Amygdala (tissue), 56 donors: Measurements from ENCODE around the gene ZCWPW2.

Source experiments
- DNase-seq, 56 donors: peaks; one replicate each; lab custom pipeline; 2025; lab: John Stamatoyannopoulos, UW

The ZCWPW2 gene

GRCh38 chr3:28564211-28564610, 215.7 kb downstream of the ZCWPW2 start:
- DNase-seq: no peak

GRCh38 chr3:28569357-28569756, 220.8 kb downstream of the ZCWPW2 start:
- no peak for DNase-seq

GRCh38 chr3:28574036-28574435, 225.5 kb downstream of the ZCWPW2 start:
- no peak for DNase-seq

GRCh38 chr3:28575100-28575745, 226.7 kb downstream of the ZCWPW2 start:
- DNase-seq: peak in 36 of 56 donors; percentile 1 to 41 (median 20)
